ENCODE measurements around the gene NCBP3.
"Not testable (repeated sequence)": the region's sequence is repeated elsewhere in the genome, so short reads cannot be mapped to it uniquely, and the experiment has no call there.

The NCBP3 gene

GRCh38 chr17:3846437-3847164 lies 555 bp upstream of the NCBP3 start:
- DNase-seq = no peak

GRCh38 chr17:3845291-3845620 lies 790 bp downstream of the NCBP3 start:
- no peak for DNase-seq

- DNase-seq = not testable (repeated sequence)
Observed at GRCh38 chr17:3844556-3844955, 1.5 kb downstream of the NCBP3 start.

GRCh38 chr17:3843935-3844516 lies 2.0 kb downstream of the NCBP3 start:
- no peak for DNase-seq

- DNase-seq = no peak
Observed at GRCh38 chr17:3838206-3838605, 7.8 kb downstream of the NCBP3 start.

GRCh38 chr17:3836551-3836950 lies 9.5 kb downstream of the NCBP3 start:
- DNase-seq = no peak

GRCh38 chr17:3835410-3836229 lies 10.4 kb downstream of the NCBP3 start:
- DNase-seq = no peak

- no peak for DNase-seq
Observed at GRCh38 chr17:3834811-3835210, 11.2 kb downstream of the NCBP3 start.

- DNase-seq = no peak
Observed at GRCh38 chr17:3828852-3829232, 17.2 kb downstream of the NCBP3 start.

GRCh38 chr17:3828151-3828851 lies 17.7 kb downstream of the NCBP3 start:
- DNase-seq = no peak

GRCh38 chr17:3827124-3827773 lies 18.8 kb downstream of the NCBP3 start:
- peak; percentile 14 for DNase-seq

- no peak for DNase-seq
Observed at GRCh38 chr17:3826191-3826590, 19.9 kb downstream of the NCBP3 start.

GRCh38 chr17:3821101-3821500 lies 24.9 kb downstream of the NCBP3 start:
- no peak for DNase-seq

- no peak for DNase-seq
Observed at GRCh38 chr17:3818786-3819185, 27.3 kb downstream of the NCBP3 start.

- no peak for DNase-seq
Observed at GRCh38 chr17:3817851-3818605, 28.0 kb downstream of the NCBP3 start.

- DNase-seq = no peak
Observed at GRCh38 chr17:3815925-3816324, 30.1 kb downstream of the NCBP3 start.

GRCh38 chr17:3815122-3815521 lies 30.9 kb downstream of the NCBP3 start:
- DNase-seq = no peak

GRCh38 chr17:3814361-3814760 lies 31.7 kb downstream of the NCBP3 start:
- DNase-seq = no peak

GRCh38 chr17:3813171-3813570 lies 32.9 kb downstream of the NCBP3 start:
- no peak for DNase-seq

- DNase-seq = no peak
Observed at GRCh38 chr17:3812771-3813170, 33.3 kb downstream of the NCBP3 start.

GRCh38 chr17:3812284-3812683 lies 33.8 kb downstream of the NCBP3 start:
- no peak for DNase-seq

GRCh38 chr17:3810019-3810418 lies 36.0 kb downstream of the NCBP3 start:
- DNase-seq = no peak

Measured in retina (tissue), 1 donor.